Activated T-helper 17 cell treated with anti-CD3 and anti-CD28 coated beads, Interleukin-2, amount 50 U/mL, for 72 hours (primary cell): Measurements from ENCODE around the gene SPAG5. TPM values are rescaled to one million over a fixed set of nuclear protein-coding genes. Genes with fewer than 3 reads are reported as not detected.
A peak's percentile ranks its signal among the peaks of the same experiment; 100 is the strongest.
"Not testable (repeated sequence)": the region's sequence is repeated elsewhere in the genome, so short reads cannot be mapped to it uniquely, and the experiment has no call there.

ENCODE experiments used
- ATAC-seq: fragments of 150-1000 bp; cut with Tn5 transposase; replicated peaks from 2 replicates; pipeline ENCODE4 v1.10.0; 2021; ENCODE audit warnings: mild to moderate bottlenecking, moderate library complexity
- H3K27ac Mint-ChIP-seq: one replicate; pipeline ENCODE4 v1.8.0; 2022; ENCODE audit warnings: mixed read lengths
- H3K27me3 Mint-ChIP-seq: one replicate; pipeline ENCODE4 v1.8.0; 2022; ENCODE audit warnings: mixed read lengths
- H3K36me3 Mint-ChIP-seq: one replicate; pipeline ENCODE4 v1.8.0; 2022; ENCODE audit warnings: low read depth, mild to moderate bottlenecking, mixed read lengths
- H3K4me1 Mint-ChIP-seq: one replicate; pipeline ENCODE4 v1.8.0; 2022; ENCODE audit warnings: mixed read lengths
- H3K4me3 Mint-ChIP-seq: one replicate; pipeline ENCODE4 v1.8.0; 2022; ENCODE audit warnings: mild to moderate bottlenecking, mixed read lengths
- H3K9me3 Mint-ChIP-seq: one replicate; pipeline ENCODE4 v1.8.0; 2022; ENCODE audit warnings: mixed read lengths
- total RNA-seq, 2 donors: library from RNA; stranded (reverse); gene quantifications; one replicate each; pipeline ENCODE4 v1.2.3, GENCODE V29; 2022

SPAG5 gene
- total RNA-seq, 2 donors from 2014 or later = 140 to 195 TPM

DNA sequence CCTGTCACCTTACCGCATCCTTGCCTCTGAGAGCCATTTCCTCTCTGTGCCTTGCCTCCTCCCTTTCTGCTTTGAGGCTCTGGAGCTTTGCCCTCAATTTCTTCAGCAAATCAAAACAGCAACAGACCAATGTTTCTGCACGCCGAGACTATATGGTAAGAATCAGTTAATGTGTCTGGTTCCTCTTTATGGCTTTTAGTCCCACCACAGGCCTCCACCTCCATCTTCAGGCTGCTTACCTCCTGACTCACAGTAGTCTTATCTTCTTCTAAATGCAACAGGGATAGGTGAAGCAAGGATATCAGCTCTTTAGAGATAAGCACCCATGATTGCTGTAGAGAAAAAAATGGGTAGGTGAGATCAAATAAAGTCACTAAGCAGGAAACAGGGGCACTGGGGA lies 13.0 kb downstream of the SPAG5 start:
- Mint-ChIP-seq H3K4me3 (no peak overlapping the region), H3K36me3 (peaks cover 25% of the 10 kb centered on the region), H3K27ac (no peak overlapping the region), H3K4me1 (peaks cover under 1% of the 10 kb centered on the region), H3K27me3 (no peaks in the 10 kb centered on the region), H3K9me3 (no peaks in the 10 kb centered on the region)
- no peak for ATAC-seq

DNA sequence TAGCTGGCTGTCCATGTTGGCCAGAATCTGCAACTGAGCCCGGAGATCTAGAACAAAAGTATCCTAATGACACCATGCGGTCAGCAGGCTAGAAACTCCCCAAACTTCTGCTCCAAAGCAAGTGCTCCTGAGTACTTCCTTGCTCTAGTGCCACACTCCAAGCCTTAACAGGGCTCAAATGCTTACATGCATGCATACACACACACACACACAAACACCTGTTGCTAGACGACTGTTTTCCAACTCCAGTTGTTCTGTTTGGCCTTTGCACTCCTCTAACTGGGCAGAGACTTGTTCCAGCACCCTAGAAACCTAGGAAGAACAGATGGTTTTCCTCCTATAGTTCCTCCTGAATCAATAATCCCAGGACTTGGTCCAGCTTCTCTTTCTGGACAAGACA lies 14.4 kb downstream of the SPAG5 start:
- Mint-ChIP-seq H3K4me1 (peaks cover 15% of the 10 kb centered on the region), H3K9me3 (no peaks in the 10 kb centered on the region), H3K36me3 (peaks cover 30% of the 10 kb centered on the region), H3K4me3 (no peak overlapping the region), H3K27me3 (no peaks in the 10 kb centered on the region), H3K27ac (no peak overlapping the region)
- no peak for ATAC-seq

DNA sequence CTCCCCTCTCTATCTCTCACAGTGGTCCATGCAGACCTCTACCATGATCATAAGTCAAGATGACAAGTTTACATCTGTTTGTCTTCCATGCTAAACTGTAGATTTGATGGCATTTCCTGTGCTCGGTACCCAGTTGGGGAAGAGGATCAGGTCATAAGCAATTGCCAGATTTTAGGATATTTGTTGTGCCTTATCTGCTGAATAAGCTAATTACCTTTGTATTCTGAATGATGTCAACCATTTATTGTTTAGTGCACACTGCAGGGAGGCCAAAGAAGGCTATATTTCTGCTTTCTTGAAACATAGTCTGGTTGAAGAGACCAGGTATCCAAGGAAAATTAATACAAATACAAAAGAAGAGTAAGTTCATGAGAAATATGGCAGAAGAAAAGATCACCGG lies 16.3 kb downstream of the SPAG5 start:
- Mint-ChIP-seq H3K27me3 (no peaks in the 10 kb centered on the region), H3K4me1 (peaks cover 21% of the 10 kb centered on the region), H3K36me3 (peaks cover 36% of the 10 kb centered on the region), H3K27ac (no peak overlapping the region), H3K9me3 (no peaks in the 10 kb centered on the region), H3K4me3 (no peak overlapping the region)
- ATAC-seq = no peak

DNA sequence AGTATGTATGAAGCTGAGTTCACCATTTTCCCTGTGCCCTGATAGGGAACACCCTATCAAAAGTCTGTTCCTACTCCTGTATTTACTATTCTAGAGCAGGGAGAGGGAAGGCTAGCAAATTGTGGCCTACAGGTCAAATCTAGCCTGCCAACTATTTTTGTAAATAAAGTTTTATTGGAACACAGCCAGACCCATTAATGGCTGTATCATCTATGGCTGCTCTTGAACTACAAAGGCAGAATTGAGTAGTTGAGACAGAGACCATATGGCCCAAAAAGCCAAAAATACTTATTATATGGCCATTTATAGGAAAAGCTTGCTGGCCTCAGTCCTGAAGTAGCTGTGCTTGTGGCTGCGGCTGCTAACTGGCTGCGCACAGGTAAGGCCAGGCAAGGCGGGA lies 17.9 kb downstream of the SPAG5 start:
- no peaks in the 10 kb centered on the region for H3K27me3 Mint-ChIP-seq
- ATAC-seq = no peak
- peaks cover 50% of the 10 kb centered on the region for H3K36me3 Mint-ChIP-seq
- peak overlapping the region; percentile 69 for H3K27ac Mint-ChIP-seq
- no peaks in the 10 kb centered on the region for H3K9me3 Mint-ChIP-seq
- peaks cover 21% of the 10 kb centered on the region for H3K4me1 Mint-ChIP-seq
- H3K4me3 Mint-ChIP-seq = peak overlapping the region; percentile 77

DNA sequence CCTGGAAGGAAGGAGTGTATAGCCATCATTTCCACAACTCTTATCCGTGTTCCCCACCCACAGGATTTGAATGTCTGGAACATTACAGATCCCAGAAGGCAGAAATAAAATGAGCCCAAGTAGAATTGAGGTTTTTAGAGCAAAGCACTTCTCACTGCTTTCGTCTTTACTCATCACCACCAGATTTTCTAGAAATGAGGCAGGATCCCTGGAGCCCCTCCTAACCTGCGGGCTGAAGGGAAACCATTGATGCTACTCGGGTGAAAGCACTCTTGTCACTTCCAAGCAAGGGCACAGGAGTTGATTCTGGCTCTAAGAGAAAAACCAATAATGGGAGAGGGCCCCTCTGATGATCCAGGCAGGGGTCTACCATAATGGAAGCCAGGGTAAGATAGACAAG lies 19.3 kb downstream of the SPAG5 start:
- Mint-ChIP-seq H3K4me3 (peak overlapping the region; percentile 77), H3K27ac (peak overlapping the region; percentile 69)
- ATAC-seq = peak; percentile 71

DNA sequence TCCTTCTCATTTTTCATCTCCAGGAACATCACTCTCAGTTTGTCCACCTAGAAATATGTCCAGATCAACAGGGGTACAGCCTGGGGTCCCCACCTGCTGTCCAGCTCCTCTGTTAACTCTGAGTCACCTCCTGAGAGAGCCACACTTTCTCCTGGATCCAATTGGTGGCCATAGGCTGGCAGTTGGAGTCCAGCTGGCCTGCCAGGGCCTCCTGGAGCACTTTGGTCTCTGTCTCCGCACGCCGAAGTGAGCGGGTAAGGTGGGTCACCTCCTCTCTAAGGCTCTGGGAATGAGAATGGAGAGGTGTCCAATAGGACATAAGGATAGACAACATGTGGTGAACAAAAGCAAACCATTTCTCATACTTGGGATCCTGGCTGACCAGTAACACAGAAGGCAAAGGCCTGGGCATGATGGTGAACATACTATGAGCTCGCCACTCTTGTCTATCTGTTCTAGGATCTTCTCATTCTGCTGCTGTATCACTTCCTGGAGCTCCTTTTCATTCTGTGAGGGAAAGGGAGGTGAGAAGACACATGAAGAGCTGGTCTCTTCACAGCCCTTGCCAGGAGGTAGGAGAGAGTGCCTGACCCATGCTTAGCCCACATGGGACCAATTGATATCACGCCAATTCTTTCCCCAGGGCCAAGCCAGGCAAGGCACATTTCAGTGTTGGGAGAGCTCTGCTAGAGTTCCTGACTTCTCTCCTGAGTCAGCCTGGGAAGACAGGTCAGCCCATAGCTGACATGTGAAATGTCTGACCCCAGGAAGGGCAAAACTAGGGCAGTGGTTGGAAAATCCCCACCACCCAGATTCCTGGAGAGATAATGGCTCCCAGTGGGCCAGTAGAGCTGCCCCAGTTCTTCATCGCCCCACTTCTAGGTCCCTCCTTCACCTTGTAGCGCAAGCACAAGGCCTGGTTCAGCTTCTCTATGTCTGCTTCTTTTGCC lies 20.3 kb downstream of the SPAG5 start:
- Mint-ChIP-seq H3K4me1 (peaks cover 21% of the 10 kb centered on the region), H3K27me3 (no peaks in the 10 kb centered on the region), H3K27ac (peak overlapping the region; percentile 69), H3K9me3 (no peaks in the 10 kb centered on the region), H3K36me3 (peaks cover 75% of the 10 kb centered on the region), H3K4me3 (peak overlapping the region; percentile 77)
- ATAC-seq = no peak

More for the DNA sequence above, 19.3 kb downstream of the SPAG5 start:
- H3K36me3 Mint-ChIP-seq = peaks cover 65% of the 10 kb centered on the region
- no peaks in the 10 kb centered on the region for H3K27me3 Mint-ChIP-seq
- no peaks in the 10 kb centered on the region for H3K9me3 Mint-ChIP-seq
- H3K4me1 Mint-ChIP-seq = peaks cover 21% of the 10 kb centered on the region

DNA sequence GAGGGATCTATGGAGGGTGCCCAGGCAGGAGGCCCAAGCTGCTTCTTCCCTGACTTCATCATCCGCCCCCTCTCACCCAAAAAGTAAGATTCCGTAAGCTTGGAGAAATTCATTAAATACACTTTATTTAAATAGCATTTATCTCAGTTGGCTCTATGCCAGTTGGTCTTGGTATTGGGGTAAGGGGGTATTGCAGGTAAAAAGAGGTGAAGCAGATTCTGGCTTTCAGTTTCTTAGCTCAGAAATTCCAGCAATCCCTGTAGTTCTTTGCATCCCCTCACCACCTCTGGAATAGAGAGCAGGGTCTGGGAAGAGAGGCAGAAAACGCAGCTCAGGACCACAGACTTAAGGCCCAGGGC lies 21.4 kb downstream of the SPAG5 start:
- peaks cover 30% of the 10 kb centered on the region for H3K4me1 Mint-ChIP-seq
- ATAC-seq = no peak
- no peak overlapping the region for H3K27ac Mint-ChIP-seq
- H3K27me3 Mint-ChIP-seq = no peaks in the 10 kb centered on the region
- peak overlapping the region; percentile 97 for H3K4me3 Mint-ChIP-seq
- no peaks in the 10 kb centered on the region for H3K9me3 Mint-ChIP-seq
- H3K36me3 Mint-ChIP-seq = peaks cover 86% of the 10 kb centered on the region

DNA sequence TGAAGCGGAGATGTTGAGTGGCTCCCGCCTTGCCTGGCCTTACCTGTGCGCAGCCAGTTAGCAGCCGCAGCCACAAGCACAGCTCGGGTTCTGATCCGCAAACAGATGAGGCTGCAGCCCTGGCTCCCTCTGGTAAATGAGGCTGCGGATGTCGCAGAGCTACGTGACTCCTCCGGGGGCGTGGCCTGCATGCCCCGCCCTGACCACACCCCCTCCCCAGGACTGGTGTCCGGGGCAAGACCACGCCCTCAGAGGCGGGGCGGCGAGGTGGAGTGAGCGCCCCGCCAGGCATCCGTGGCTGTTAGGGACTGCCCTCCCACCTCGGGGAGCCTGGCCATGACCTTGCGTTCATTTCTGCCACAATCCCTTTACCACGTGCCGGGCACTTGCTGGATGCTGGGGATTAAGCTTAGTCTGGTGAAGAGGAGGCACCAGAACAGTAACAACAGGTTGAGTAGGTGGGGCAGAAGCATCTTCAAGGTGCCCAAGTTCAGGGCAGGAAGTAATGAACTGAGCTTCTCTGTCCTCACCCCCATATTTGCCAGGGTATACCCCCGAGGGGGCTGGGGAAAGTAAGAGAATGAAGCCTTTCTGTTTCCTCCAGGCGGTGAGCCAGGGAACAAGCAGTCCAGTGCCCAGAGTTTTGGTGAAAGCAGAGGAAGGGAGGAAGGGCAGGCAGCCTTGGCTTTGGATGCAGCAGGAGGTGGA lies 21.9 kb downstream of the SPAG5 start, which contains the start of gene ALDOC:
TSS of gene ALDOC (minus strand) at position 138 of the 708 bp plus-strand sequence. CDS start 1,363 bp downstream, outside the sequence.
- Mint-ChIP-seq H3K36me3 (peaks cover 87% of the 10 kb centered on the region), H3K27me3 (no peaks in the 10 kb centered on the region), H3K27ac (peak within 1 kb of the TSS; percentile 93), H3K4me3 (peak within 1 kb of the TSS; percentile 97), H3K4me1 (peaks cover 35% of the 10 kb centered on the region), H3K9me3 (no peaks in the 10 kb centered on the region)
- peak; percentile 90 for ATAC-seq

DNA sequence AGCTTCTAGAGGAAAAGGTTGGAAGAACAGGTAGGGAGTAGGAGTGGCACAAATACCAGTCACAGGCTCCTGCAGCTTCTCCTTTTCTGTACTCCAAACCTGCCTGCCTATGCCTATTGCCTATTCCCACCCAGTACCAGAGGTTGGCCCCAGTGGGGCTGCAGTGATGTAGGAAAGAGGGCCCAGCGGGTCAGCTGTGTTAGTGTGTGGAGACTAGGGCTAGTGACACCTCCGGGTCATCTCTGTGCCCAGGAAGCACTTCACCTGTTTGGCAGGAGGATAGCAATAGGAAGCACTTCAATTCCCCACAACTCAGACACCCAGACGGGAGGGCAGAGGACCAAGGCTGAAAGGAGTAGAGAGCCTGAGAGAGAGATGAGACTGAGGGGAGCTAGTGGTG lies 22.8 kb downstream of the SPAG5 start:
- Mint-ChIP-seq H3K4me1 (peaks cover 35% of the 10 kb centered on the region), H3K36me3 (peaks cover 87% of the 10 kb centered on the region), H3K27ac (peak overlapping the region; percentile 93), H3K4me3 (peak overlapping the region; percentile 97)
- not testable (repeated sequence) for H3K9me3 Mint-ChIP-seq, H3K27me3 Mint-ChIP-seq, ATAC-seq

DNA sequence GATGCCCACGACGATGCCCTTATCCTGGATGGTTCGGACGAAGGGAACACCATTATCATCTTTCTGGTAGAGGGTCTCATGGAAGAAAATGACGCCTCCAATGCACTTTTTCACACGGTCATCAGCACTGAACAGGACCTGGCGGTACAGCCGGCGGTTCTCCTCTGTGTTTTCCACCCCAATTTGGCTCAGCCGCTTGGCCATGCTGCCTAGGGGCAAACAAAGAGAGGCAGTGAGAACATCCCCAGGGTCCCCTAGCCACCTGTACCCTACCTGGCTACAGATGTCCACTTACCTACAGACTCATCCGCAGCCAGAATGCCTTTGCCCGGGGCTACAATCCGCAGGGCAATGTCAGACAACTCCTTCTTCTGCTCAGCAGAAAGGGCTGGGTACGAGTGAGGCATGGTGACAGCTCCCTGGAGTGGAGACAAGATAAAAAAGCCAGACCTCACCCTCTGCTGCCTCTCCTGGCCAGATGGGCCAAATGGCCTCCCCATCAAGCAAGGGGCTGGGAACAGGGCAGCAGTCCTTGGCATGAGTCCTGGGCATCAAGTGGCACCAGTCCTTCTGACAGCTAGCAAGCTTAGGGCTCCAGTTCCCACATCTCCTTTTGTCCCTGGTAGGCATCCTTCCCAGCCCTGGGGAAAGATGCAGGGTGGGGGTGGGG lies 23.6 kb downstream of the SPAG5 start:
- H3K4me1 Mint-ChIP-seq = peaks cover 28% of the 10 kb centered on the region
- H3K27me3 Mint-ChIP-seq = no peaks in the 10 kb centered on the region
- no peaks in the 10 kb centered on the region for H3K9me3 Mint-ChIP-seq

DNA sequence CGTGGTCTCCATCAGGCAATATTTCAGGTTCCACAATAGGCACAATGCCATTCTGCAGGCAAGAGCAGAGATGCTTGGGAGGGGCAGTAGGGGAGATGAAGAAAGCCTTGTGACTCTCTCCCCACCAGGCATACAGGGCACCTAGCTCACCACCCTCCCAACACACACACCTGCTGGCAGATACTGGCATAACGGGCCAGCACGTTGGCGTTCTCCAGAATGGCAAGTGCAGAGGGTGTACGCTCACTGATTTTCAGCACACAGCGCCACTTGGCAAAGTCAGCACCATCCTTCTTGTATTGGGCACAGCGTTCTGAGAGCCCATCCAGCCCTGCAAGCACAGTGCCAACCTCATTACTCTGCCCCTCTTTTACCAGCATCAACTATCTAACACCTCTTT lies 24.3 kb downstream of the SPAG5 start:
- H3K4me3 Mint-ChIP-seq = peak overlapping the region; percentile 97
- H3K9me3 Mint-ChIP-seq = no peaks in the 10 kb centered on the region
- H3K4me1 Mint-ChIP-seq = peaks cover 26% of the 10 kb centered on the region
- no peak for ATAC-seq
- H3K27ac Mint-ChIP-seq = no peak overlapping the region
- peaks cover 80% of the 10 kb centered on the region for H3K36me3 Mint-ChIP-seq
- H3K27me3 Mint-ChIP-seq = no peaks in the 10 kb centered on the region

More for the DNA sequence above, 23.6 kb downstream of the SPAG5 start:
- no peak overlapping the region for H3K27ac Mint-ChIP-seq
- no peak for ATAC-seq
- peak overlapping the region; percentile 97 for H3K4me3 Mint-ChIP-seq
- peaks cover 80% of the 10 kb centered on the region for H3K36me3 Mint-ChIP-seq

DNA sequence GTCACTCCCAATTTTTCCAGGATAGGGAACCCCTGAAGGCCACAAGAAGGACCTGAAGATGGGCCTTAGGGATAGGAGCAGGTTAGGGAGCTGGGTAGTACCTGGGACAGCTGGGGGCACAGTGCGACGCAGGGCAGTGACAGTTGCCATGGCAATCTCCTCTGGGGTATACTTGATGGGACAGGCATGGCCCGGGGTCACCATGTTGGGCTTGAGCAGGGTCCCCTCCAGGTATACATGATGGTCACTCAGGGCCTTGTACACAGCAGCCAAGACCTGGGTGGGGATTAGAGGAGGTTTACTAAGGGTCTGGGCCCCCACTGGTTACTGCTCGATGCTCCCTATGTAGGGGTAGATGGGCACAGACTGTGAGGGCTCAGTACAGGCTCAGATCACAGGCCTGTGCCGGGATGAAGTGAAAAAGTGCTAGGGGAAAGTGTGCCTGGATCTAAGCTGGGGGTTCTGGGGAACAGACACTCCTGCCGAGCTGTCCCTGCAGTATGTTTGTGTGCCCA lies 24.8 kb downstream of the SPAG5 start:
- peak overlapping the region; percentile 97 for H3K4me3 Mint-ChIP-seq
- H3K36me3 Mint-ChIP-seq = peaks cover 78% of the 10 kb centered on the region
- ATAC-seq = no peak
- H3K27me3 Mint-ChIP-seq = no peaks in the 10 kb centered on the region
- no peak overlapping the region for H3K27ac Mint-ChIP-seq
- H3K4me1 Mint-ChIP-seq = peaks cover 24% of the 10 kb centered on the region
- no peaks in the 10 kb centered on the region for H3K9me3 Mint-ChIP-seq

DNA sequence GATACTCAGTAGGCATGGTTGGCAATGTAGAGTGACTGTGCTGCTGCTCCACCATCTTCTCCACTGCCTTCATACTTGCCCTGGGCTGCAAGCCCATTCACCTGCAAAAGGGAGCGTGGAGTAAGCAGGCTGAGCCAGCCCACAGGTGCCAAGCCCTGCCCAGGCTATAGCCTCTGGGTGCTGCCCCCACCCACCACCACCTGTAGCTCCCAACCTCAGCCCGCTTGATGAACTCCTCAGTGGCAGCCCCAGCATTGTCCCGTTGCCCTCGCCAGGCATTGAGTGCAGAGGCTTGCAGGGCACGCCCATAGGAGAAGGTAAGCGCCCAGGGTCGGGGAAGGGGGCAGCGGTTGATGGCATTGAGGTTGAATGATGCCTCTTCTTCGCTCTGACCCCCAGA lies 25.3 kb downstream of the SPAG5 start:
- ATAC-seq = no peak
- H3K27ac Mint-ChIP-seq = no peak overlapping the region
- peaks cover 23% of the 10 kb centered on the region for H3K4me1 Mint-ChIP-seq
- H3K9me3 Mint-ChIP-seq = no peaks in the 10 kb centered on the region
- H3K4me3 Mint-ChIP-seq = peak overlapping the region; percentile 97
- no peaks in the 10 kb centered on the region for H3K27me3 Mint-ChIP-seq
- H3K36me3 Mint-ChIP-seq = peaks cover 76% of the 10 kb centered on the region

DNA sequence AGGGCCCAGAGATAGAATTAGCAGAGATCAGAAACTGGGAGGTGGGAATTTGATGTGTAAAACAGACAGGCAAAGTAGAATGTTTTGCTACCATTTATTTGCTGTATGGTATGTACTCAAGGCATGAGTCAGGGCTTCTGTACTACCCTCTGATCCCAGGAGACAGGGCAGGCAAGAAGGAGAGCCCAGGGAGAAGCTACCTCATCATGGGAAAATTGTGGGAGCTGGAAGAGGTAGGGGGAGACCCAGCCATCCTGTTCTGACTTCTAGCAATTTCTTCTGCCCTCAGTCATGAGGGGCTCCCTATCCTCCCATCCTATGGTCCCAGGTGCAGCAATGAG lies 25.8 kb downstream of the SPAG5 start:
- H3K27me3 Mint-ChIP-seq = no peaks in the 10 kb centered on the region
- peak overlapping the region; percentile 97 for H3K4me3 Mint-ChIP-seq
- peaks cover 76% of the 10 kb centered on the region for H3K36me3 Mint-ChIP-seq
- no peaks in the 10 kb centered on the region for H3K9me3 Mint-ChIP-seq
- peak overlapping the region; percentile 96 for H3K27ac Mint-ChIP-seq
- no peak for ATAC-seq
- peaks cover 28% of the 10 kb centered on the region for H3K4me1 Mint-ChIP-seq
